ENCODE results near the gene STMND1.
"Not testable (repeated sequence)": the region's sequence is repeated elsewhere in the genome, so short reads cannot be mapped to it uniquely, and the experiment has no call there.

The STMND1 gene

GRCh38 chr6:17073596-17073995, 28.3 kb upstream of the STMND1 start:
- H2AFZ ChIP-seq (ENCODE audit: low read length); H3K4me2 ChIP-seq (ENCODE audit: insufficient read depth, low read length, poor library complexity, severe bottlenecking); H3K4me1 ChIP-seq (ENCODE audit: control insufficient read depth in 2 of 2, insufficient read depth in 1 of 2, low read depth in 1 of 2, low read length in 2 of 2); H3K36me3 ChIP-seq (replicated peaks in 1 of 2; ENCODE audit: control insufficient read depth in 2 of 2, insufficient read depth in 2 of 2, low read length in 2 of 2); H3K14ac ChIP-seq (ENCODE audit: low read length); H3K18ac ChIP-seq (ENCODE audit: low read length); H3K9ac ChIP-seq (ENCODE audit: low read depth, low read length, poor library complexity); H2BK15ac ChIP-seq (ENCODE audit: low read length); H4K8ac ChIP-seq (ENCODE audit: low read depth, low read length); H2BK12ac ChIP-seq (ENCODE audit: low read length); H3K23ac ChIP-seq (ENCODE audit: low read depth, low read length, poor library complexity); H3K9me3 ChIP-seq (replicated peaks in 1 of 2; ENCODE audit: control insufficient read depth in 2 of 2, insufficient read depth in 1 of 2, low read depth in 1 of 2, low read length in 2 of 2); H2BK5ac ChIP-seq (ENCODE audit: low read length); DNase-seq (ENCODE audit: low spot score); H3K4ac ChIP-seq (ENCODE audit: low read length); H2BK120ac ChIP-seq (ENCODE audit: low read depth, low read length); H3K4me3 ChIP-seq (ENCODE audit: low read length in 2 of 2); H3K79me1 ChIP-seq (ENCODE audit: low read depth, low read length); H3K27ac ChIP-seq (replicated peaks; ENCODE audit: low read length); H4K91ac ChIP-seq (ENCODE audit: low read depth, low read length, poor library complexity); H3K27me3 ChIP-seq (ENCODE audit: control insufficient read depth in 3 of 3, insufficient read depth in 3 of 3, low read depth in 1 of 3, low read length in 3 of 3); H2AK5ac ChIP-seq (ENCODE audit: low read depth, low read length): not testable (repeated sequence)
- WGBS, 2 donors (ENCODE audit: extremely low coverage in 2 of 2, insufficient read length in 2 of 2, insufficient replicate concordance in 1 of 2) = no CpG with 5 or more reads among the region's 2 CpGs

GRCh38 chr6:17081273-17081672, 20.6 kb upstream of the STMND1 start:
- Histone ChIP-seq H3K27me3 (ENCODE audit: control insufficient read depth in 3 of 3, insufficient read depth in 3 of 3, low read depth in 1 of 3, low read length in 3 of 3) (no peaks in the 10 kb centered on the region), H3K79me1 (ENCODE audit: low read depth, low read length) (no peaks in the 10 kb centered on the region), H2BK5ac (ENCODE audit: low read length) (no peak overlapping the region), H3K18ac (ENCODE audit: low read length) (no peak overlapping the region), H3K4me3 (ENCODE audit: low read length in 2 of 2) (no peak overlapping the region), H2AFZ (ENCODE audit: low read length) (no peak overlapping the region), H2AK5ac (ENCODE audit: low read depth, low read length) (no peak overlapping the region), H3K4me2 (ENCODE audit: insufficient read depth, low read length, poor library complexity, severe bottlenecking) (no peak overlapping the region), H3K14ac (ENCODE audit: low read length) (no peak overlapping the region), H2BK120ac (ENCODE audit: low read depth, low read length) (no peak overlapping the region), H3K9me3 (replicated peaks in 1 of 2; ENCODE audit: control insufficient read depth in 2 of 2, insufficient read depth in 1 of 2, low read depth in 1 of 2, low read length in 2 of 2) (no peaks in the 10 kb centered on the region), H4K91ac (ENCODE audit: low read depth, low read length, poor library complexity) (no peak overlapping the region), H4K8ac (ENCODE audit: low read depth, low read length) (no peak overlapping the region), H3K27ac (replicated peaks; ENCODE audit: low read length) (no peak overlapping the region), H3K23ac (ENCODE audit: low read depth, low read length, poor library complexity) (no peak overlapping the region), H3K9ac (ENCODE audit: low read depth, low read length, poor library complexity) (no peak overlapping the region), H3K4me1 (ENCODE audit: control insufficient read depth in 2 of 2, insufficient read depth in 1 of 2, low read depth in 1 of 2, low read length in 2 of 2) (no peaks in the 10 kb centered on the region), H2BK12ac (ENCODE audit: low read length) (no peak overlapping the region), H2BK15ac (ENCODE audit: low read length) (no peak overlapping the region), H3K36me3 (replicated peaks in 1 of 2; ENCODE audit: control insufficient read depth in 2 of 2, insufficient read depth in 2 of 2, low read length in 2 of 2) (no peaks in the 10 kb centered on the region), H3K4ac (ENCODE audit: low read length) (no peak overlapping the region)
- no CpG with 5 or more reads among the region's 4 CpGs for WGBS, 2 donors (ENCODE audit: extremely low coverage in 2 of 2, insufficient read length in 2 of 2, insufficient replicate concordance in 1 of 2)
- DNase-seq (ENCODE audit: low spot score) = no peak

GRCh38 chr6:17081860-17082508, 19.9 kb upstream of the STMND1 start:
- H2AFZ ChIP-seq (ENCODE audit: low read length) = no peak overlapping the region
- no peak overlapping the region for H3K4me3 ChIP-seq (ENCODE audit: low read length in 2 of 2)
- no peak overlapping the region for H3K14ac ChIP-seq (ENCODE audit: low read length)
- no peak overlapping the region for H2BK5ac ChIP-seq (ENCODE audit: low read length)
- no peak overlapping the region for H3K23ac ChIP-seq (ENCODE audit: low read depth, low read length, poor library complexity)
- no peak overlapping the region for H3K4ac ChIP-seq (ENCODE audit: low read length)
- H4K8ac ChIP-seq (ENCODE audit: low read depth, low read length) = no peak overlapping the region
- H2BK120ac ChIP-seq (ENCODE audit: low read depth, low read length) = no peak overlapping the region
- H3K18ac ChIP-seq (ENCODE audit: low read length) = no peak overlapping the region
- no peaks in the 10 kb centered on the region for H3K79me1 ChIP-seq (ENCODE audit: low read depth, low read length)
- no peak overlapping the region for H3K27ac ChIP-seq (replicated peaks; ENCODE audit: low read length)
- no peak for DNase-seq (ENCODE audit: low spot score)
- H3K9me3 ChIP-seq (replicated peaks in 1 of 2; ENCODE audit: control insufficient read depth in 2 of 2, insufficient read depth in 1 of 2, low read depth in 1 of 2, low read length in 2 of 2) = no peaks in the 10 kb centered on the region
- no peak overlapping the region for H3K4me2 ChIP-seq (ENCODE audit: insufficient read depth, low read length, poor library complexity, severe bottlenecking)
- H3K4me1 ChIP-seq (ENCODE audit: control insufficient read depth in 2 of 2, insufficient read depth in 1 of 2, low read depth in 1 of 2, low read length in 2 of 2) = no peaks in the 10 kb centered on the region
- H2BK12ac ChIP-seq (ENCODE audit: low read length) = no peak overlapping the region
- H3K9ac ChIP-seq (ENCODE audit: low read depth, low read length, poor library complexity) = no peak overlapping the region
- WGBS, 2 donors (ENCODE audit: extremely low coverage in 2 of 2, insufficient read length in 2 of 2, insufficient replicate concordance in 1 of 2) = no CpG with 5 or more reads among the region's 5 CpGs
- H3K36me3 ChIP-seq (replicated peaks in 1 of 2; ENCODE audit: control insufficient read depth in 2 of 2, insufficient read depth in 2 of 2, low read length in 2 of 2) = no peaks in the 10 kb centered on the region
- H4K91ac ChIP-seq (ENCODE audit: low read depth, low read length, poor library complexity) = no peak overlapping the region
- H2AK5ac ChIP-seq (ENCODE audit: low read depth, low read length) = no peak overlapping the region
- no peaks in the 10 kb centered on the region for H3K27me3 ChIP-seq (ENCODE audit: control insufficient read depth in 3 of 3, insufficient read depth in 3 of 3, low read depth in 1 of 3, low read length in 3 of 3)
- no peak overlapping the region for H2BK15ac ChIP-seq (ENCODE audit: low read length)

GRCh38 chr6:17083397-17083796, 18.5 kb upstream of the STMND1 start:
- H4K91ac ChIP-seq (ENCODE audit: low read depth, low read length, poor library complexity) = no peak overlapping the region
- no peaks in the 10 kb centered on the region for H3K27me3 ChIP-seq (ENCODE audit: control insufficient read depth in 3 of 3, insufficient read depth in 3 of 3, low read depth in 1 of 3, low read length in 3 of 3)
- no peaks in the 10 kb centered on the region for H3K4me1 ChIP-seq (ENCODE audit: control insufficient read depth in 2 of 2, insufficient read depth in 1 of 2, low read depth in 1 of 2, low read length in 2 of 2)
- H2BK5ac ChIP-seq (ENCODE audit: low read length) = no peak overlapping the region
- no peak overlapping the region for H2AFZ ChIP-seq (ENCODE audit: low read length)
- H3K4me2 ChIP-seq (ENCODE audit: insufficient read depth, low read length, poor library complexity, severe bottlenecking) = no peak overlapping the region
- H2BK15ac ChIP-seq (ENCODE audit: low read length) = no peak overlapping the region
- no peak overlapping the region for H3K4me3 ChIP-seq (ENCODE audit: low read length in 2 of 2)
- H3K9ac ChIP-seq (ENCODE audit: low read depth, low read length, poor library complexity) = no peak overlapping the region
- no CpG with 5 or more reads among the region's 3 CpGs for WGBS, 2 donors (ENCODE audit: extremely low coverage in 2 of 2, insufficient read length in 2 of 2, insufficient replicate concordance in 1 of 2)
- H3K36me3 ChIP-seq (replicated peaks in 1 of 2; ENCODE audit: control insufficient read depth in 2 of 2, insufficient read depth in 2 of 2, low read length in 2 of 2) = no peaks in the 10 kb centered on the region
- no peaks in the 10 kb centered on the region for H3K79me1 ChIP-seq (ENCODE audit: low read depth, low read length)
- no peaks in the 10 kb centered on the region for H3K9me3 ChIP-seq (replicated peaks in 1 of 2; ENCODE audit: control insufficient read depth in 2 of 2, insufficient read depth in 1 of 2, low read depth in 1 of 2, low read length in 2 of 2)
- H3K27ac ChIP-seq (replicated peaks; ENCODE audit: low read length) = no peak overlapping the region
- no peak overlapping the region for H3K4ac ChIP-seq (ENCODE audit: low read length)
- no peak overlapping the region for H2AK5ac ChIP-seq (ENCODE audit: low read depth, low read length)
- no peak overlapping the region for H3K23ac ChIP-seq (ENCODE audit: low read depth, low read length, poor library complexity)
- H4K8ac ChIP-seq (ENCODE audit: low read depth, low read length) = no peak overlapping the region
- H3K18ac ChIP-seq (ENCODE audit: low read length) = no peak overlapping the region
- H2BK120ac ChIP-seq (ENCODE audit: low read depth, low read length) = no peak overlapping the region
- no peak for DNase-seq (ENCODE audit: low spot score)
- no peak overlapping the region for H2BK12ac ChIP-seq (ENCODE audit: low read length)
- no peak overlapping the region for H3K14ac ChIP-seq (ENCODE audit: low read length)

All from neuronal stem cell (in vitro differentiated cells).